MCF 10A (cell line): ENCODE data around the gene CCDC134. TPM values are rescaled to one million over a fixed set of nuclear protein-coding genes. Genes with fewer than 3 reads are reported as not detected.

ENCODE experiments used
- BruUV-seq: library from RNA; stranded (reverse); fragments of 400-500 nt; replicated peaks from 2 replicates; lab custom pipeline; 2021; lab: Mats Ljungman, UMichigan
- CTCF ChIA-PET: fragments of 300-600 bp; sonication (Branson Sonifier 250); formaldehyde crosslinking; extraction: SDS; loops from one replicate; lab custom pipeline; 2021; ENCODE audit warnings: antibody characterized with exemption, inconsistent platforms; lab: Yijun Ruan, JAX
- POLR2A ChIA-PET: fragments of 300-600, 350-650 bp; sonication (Branson Sonifier 250); formaldehyde crosslinking; extraction: SDS; loops from one replicate; lab custom pipeline; 2020; ENCODE audit warnings: antibody characterized with exemption, inconsistent platforms; lab: Yijun Ruan, JAX
- DNase-seq: peaks from one replicate; pipeline ENCODE4 v3.0.0-alpha.2; 2018; ENCODE audit not compliant: unreplicated experiment
- H3K27ac Mint-ChIP-seq: one replicate; pipeline ENCODE4 v1.8.0; 2022; ENCODE audit warnings: mild to moderate bottlenecking, low read depth, mixed read lengths; ENCODE audit not compliant: unreplicated experiment
- H3K27me3 Mint-ChIP-seq: one replicate; pipeline ENCODE4 v1.8.0; 2022; ENCODE audit warnings: mixed read lengths; ENCODE audit not compliant: insufficient read depth, unreplicated experiment
- H3K36me3 Mint-ChIP-seq: one replicate; pipeline ENCODE4 v1.8.0; 2022; ENCODE audit warnings: mild to moderate bottlenecking, moderate library complexity, mixed read lengths; ENCODE audit not compliant: insufficient read depth, unreplicated experiment
- H3K4me1 Mint-ChIP-seq: one replicate; pipeline ENCODE4 v1.8.0; 2022; ENCODE audit warnings: mixed read lengths; ENCODE audit not compliant: insufficient read depth, unreplicated experiment
- H3K4me3 Mint-ChIP-seq: one replicate; pipeline ENCODE4 v1.8.0; 2022; ENCODE audit warnings: mild to moderate bottlenecking, moderate library complexity, mixed read lengths; ENCODE audit not compliant: unreplicated experiment
- H3K9me3 Mint-ChIP-seq: one replicate; pipeline ENCODE4 v1.8.0; 2022; ENCODE audit warnings: mixed read lengths; ENCODE audit not compliant: unreplicated experiment
- intact Hi-C: fragments of 100-400 bp; cut with micrococcal nuclease; formaldehyde crosslinking; loops from 2 replicates; pipeline ENCODE4 v1.14.1; 2022
- total RNA-seq: library from RNA; stranded (reverse); gene quantifications from 2 replicates; pipeline ENCODE4 v1.2.3, GENCODE V29; 2022
- TF ChIP-seq, protein P1 (sequence below): fragments of 200-600 bp; IDR thresholded peaks from one replicate; pipeline ENCODE4 v1.8.0; 2022; ENCODE audit warnings: antibody characterized with exemption, mild to moderate bottlenecking; ENCODE audit not compliant: unreplicated experiment

CCDC134 gene
- total RNA-seq, 1 experiment from 2014 or later: 4.0 TPM

DNA sequence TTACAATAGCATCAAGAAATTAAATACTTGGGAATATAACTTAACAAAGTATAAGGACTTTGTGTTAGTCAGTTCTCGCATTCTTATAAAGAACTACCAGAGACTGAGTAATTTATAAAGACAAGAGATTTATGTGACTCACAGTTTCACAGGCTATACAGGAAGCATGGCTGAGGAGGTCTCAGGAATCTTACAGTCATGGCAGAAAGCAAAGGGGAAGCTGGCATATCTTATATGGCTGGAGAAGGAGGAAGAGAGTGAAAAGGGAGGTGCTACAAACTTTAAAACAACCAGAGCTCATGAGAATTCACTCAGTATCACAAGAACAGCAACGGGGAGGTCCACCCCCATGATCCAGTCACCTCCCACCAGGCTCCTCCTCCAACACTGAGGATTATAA is 32.0 kb upstream of the CCDC134 start:
- ChIA-PET CTCF (interaction anchor here (0.5 to 2.2 kb wide), 2 partner anchors 22 to 36 kb away, joined by 3 to 16 read pairs; no protein-coding TSS in a partner anchor), POLR2A (interaction anchor here (1.1 kb wide), 1 partner anchor 32 kb away, joined by 4 read pairs; the partner anchor contains the start of gene CCDC134)
- DNase-seq: peak; percentile 47
- H3K4me3 Mint-ChIP-seq: no peak overlapping the region
- H3K9me3 Mint-ChIP-seq: no peaks in the 10 kb centered on the region
- TF ChIP-seq, protein P1, sequence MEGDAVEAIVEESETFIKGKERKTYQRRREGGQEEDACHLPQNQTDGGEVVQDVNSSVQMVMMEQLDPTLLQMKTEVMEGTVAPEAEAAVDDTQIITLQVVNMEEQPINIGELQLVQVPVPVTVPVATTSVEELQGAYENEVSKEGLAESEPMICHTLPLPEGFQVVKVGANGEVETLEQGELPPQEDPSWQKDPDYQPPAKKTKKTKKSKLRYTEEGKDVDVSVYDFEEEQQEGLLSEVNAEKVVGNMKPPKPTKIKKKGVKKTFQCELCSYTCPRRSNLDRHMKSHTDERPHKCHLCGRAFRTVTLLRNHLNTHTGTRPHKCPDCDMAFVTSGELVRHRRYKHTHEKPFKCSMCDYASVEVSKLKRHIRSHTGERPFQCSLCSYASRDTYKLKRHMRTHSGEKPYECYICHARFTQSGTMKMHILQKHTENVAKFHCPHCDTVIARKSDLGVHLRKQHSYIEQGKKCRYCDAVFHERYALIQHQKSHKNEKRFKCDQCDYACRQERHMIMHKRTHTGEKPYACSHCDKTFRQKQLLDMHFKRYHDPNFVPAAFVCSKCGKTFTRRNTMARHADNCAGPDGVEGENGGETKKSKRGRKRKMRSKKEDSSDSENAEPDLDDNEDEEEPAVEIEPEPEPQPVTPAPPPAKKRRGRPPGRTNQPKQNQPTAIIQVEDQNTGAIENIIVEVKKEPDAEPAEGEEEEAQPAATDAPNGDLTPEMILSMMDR: no peak
- H3K36me3 Mint-ChIP-seq: no peaks in the 10 kb centered on the region
- H3K4me1 Mint-ChIP-seq: peaks cover 6% of the 10 kb centered on the region
- no peak overlapping the region for H3K27ac Mint-ChIP-seq
- BruUV-seq: no TSS peak
- H3K27me3 Mint-ChIP-seq: no peaks in the 10 kb centered on the region
- intact Hi-C loops: no loop called here

DNA sequence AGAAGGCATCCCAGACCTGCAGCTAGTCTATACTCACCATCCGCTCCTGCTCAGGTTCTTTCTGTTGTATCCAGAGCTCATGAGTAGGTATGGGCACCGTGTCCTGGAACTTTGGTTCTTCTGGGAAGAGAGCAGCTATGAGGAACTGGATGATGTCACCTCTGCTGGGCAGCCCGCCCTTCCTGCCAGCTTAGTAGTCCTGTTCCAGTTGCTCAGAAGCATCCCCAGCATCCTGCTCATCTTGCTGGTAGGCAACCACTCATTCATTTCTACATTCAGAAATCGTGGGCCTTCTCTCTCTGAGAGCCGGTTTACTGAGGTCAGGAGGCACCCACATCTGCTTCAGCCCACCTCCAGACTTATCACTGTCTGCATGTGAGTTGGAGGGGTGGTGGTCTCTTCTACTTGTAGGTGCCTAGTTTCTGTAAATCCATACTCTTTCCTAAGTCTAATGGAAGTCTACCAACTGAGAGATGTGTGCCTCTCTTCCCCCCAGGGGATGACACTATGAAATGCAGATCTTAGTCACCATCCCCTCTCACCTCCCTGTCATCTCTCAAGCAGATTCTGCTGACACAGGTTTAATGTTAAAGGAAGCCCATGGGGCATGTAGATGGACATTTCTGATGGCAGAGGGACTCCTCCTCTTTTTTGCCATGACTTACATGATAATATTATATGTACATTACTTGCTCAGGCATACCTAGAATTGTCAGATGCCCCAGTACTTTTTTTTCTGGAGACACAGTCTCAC is 29.6 kb upstream of the CCDC134 start:
- H3K4me3 Mint-ChIP-seq: no peak overlapping the region
- H3K36me3 Mint-ChIP-seq: no peaks in the 10 kb centered on the region
- H3K27ac Mint-ChIP-seq: no peak overlapping the region
- TF ChIP-seq, protein P1: no peak
- intact Hi-C loops: no loop called here
- H3K4me1 Mint-ChIP-seq: peaks cover 6% of the 10 kb centered on the region
- ChIA-PET CTCF (interaction anchor here (0.7 kb wide), 1 partner anchor 24 kb away, joined by 3 read pairs; no protein-coding TSS in a partner anchor), POLR2A (no interaction called here)
- H3K27me3 Mint-ChIP-seq: no peaks in the 10 kb centered on the region
- DNase-seq: peak; percentile 32
- H3K9me3 Mint-ChIP-seq: no peaks in the 10 kb centered on the region
- BruUV-seq: no TSS peak

DNA sequence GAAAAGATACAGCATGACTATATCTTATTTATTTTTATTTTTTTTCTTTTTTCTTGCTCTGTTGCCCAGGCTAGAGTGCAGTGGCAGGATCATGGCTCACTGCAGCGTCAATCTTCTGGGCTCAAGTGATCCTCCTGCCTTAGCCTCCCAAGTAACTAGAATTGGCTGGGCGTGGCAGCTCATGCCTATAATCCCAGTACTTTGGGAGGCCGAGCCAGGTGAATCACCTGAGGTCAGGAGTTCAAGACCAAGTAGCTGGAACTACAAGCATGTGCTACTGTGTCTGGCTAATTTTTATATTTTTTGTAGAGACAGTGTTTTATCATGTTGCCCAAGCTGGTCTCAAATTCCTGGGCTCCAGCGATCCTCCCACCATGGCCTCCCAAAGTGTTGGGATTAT is 28.3 kb upstream of the CCDC134 start:
- TF ChIP-seq, protein P1: no peak
- intact Hi-C loops: no loop called here
- CTCF ChIA-PET: interaction anchor here (0.9 kb wide), 2 partner anchors 24 to 75 kb away, joined by 4 read pairs; no protein-coding TSS in a partner anchor
- Mint-ChIP-seq H3K9me3 (no peaks in the 10 kb centered on the region), H3K4me3 (no peak overlapping the region), H3K27me3 (no peaks in the 10 kb centered on the region), H3K27ac (no peak overlapping the region), H3K36me3 (no peaks in the 10 kb centered on the region), H3K4me1 (peaks cover 6% of the 10 kb centered on the region)
- no TSS peak for BruUV-seq
- peak; percentile 23 for DNase-seq
- POLR2A ChIA-PET: interaction anchor here (0.8 to 1.2 kb wide), 2 partner anchors 13 to 28 kb away, joined by 3 to 4 read pairs; partner anchors contain the start of gene CCDC134

DNA sequence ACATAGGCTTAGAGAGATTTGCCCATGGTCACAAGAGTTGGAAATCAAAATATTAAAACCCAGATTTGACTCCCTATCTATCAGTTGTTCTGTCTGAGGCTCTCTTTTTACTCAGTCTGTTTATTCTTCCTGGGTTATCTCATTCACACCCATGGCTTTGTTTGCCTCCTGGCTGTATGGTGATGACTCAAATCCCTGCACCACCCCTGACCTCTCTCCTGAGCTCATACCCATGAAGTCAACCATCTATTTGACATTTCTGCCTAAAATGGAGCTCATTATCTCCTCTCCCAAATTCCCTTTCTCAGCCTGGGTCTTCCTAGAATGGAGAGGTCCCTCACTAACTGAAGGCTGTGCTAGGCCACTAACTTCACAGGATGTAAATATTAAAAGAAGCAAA is 27.8 kb upstream of the CCDC134 start:
- TF ChIP-seq, protein P1: no peak
- DNase-seq: peak; percentile 27
- no TSS peak for BruUV-seq

More for the DNA sequence above, 27.8 kb upstream of the CCDC134 start:
- Mint-ChIP-seq H3K4me1 (peaks cover 4% of the 10 kb centered on the region), H3K36me3 (no peaks in the 10 kb centered on the region), H3K27me3 (no peaks in the 10 kb centered on the region), H3K9me3 (no peaks in the 10 kb centered on the region), H3K4me3 (no peak overlapping the region), H3K27ac (no peak overlapping the region)
- ChIA-PET CTCF (interaction anchor here (0.6 to 1.1 kb wide), 5 partner anchors 23 to 303 kb away, joined by 3 to 4 read pairs (median 4); no protein-coding TSS in a partner anchor), POLR2A (interaction anchor here (0.8 to 1.2 kb wide), 3 partner anchors 13 to 28 kb away, joined by 3 to 4 read pairs (median 4); partner anchors contain the start of gene CCDC134)
- intact Hi-C loops: no loop called here
